ENCODE measurements around the gene CADPS2. TPM values are rescaled to one million over a fixed set of nuclear protein-coding genes. Genes with fewer than 3 reads are reported as not detected.

CADPS2 gene
- total RNA-seq, 1 donor from 2014 or later: 6.4 TPM

DNA sequence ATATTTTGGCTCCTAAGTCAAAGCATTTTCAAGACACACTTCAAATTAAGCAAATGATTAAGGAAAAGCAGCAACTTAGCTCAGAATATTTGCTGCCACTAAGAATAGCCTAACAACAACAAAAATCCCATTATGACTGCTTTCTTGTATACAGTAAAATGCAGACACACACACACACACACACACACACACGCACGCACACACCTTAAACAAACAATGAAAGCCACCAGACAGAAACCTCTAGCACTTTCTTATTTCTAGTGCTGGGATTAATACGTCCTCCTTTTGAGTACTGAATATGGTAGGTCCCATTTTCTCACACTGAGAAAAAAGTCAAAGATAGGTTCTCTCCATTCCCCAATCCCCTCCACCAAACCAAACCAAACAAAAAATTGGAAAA, 558.3 kb downstream of the CADPS2 start:
- peaks cover 2% of the 10 kb centered on the region for H3K27me3 Mint-ChIP-seq (ENCODE audit: low read depth, unreplicated experiment)

DNA sequence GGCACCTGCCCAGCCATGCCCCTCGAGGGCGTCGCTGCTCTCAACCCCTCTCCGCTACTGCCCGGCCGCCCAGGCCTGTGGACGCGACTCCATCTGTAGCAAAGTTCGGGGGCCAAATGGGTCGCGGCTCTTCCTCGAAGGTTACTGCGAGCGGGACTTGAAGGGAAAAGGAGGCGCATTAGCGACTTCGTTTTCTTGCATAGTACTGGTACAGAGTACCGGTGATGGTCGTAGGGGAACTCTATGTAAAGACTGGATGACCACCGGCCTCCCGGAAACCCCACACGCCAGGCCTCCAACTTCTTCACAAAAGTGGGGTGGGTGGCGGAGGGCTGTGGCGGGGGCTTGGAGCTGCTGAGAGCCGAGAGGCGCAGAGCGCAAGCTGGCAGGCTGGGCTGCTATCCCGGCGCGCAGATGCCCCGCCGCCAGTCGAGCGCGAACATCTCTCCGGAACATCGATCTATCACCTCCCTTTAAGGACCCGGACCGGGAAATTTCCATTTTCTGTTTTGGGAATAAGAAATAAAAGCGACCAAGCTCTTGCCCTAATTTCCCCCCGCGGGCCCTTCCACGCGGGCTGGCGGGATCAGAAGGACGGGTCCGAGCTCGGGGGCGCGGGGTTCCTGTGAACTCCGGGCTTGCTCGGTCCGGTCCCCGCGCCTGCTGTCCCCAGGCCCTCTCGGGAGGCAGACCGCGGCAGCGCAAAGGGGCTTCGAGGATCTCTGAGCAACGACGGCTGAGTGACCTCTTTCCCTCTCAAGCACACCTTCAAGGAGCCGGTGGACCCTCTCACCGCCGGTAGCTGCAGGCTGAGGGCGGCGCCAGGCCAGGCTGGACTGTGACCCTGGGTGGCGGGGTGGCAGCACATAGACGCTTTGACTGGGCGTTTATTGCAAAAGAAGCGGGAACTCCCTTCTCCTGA, 569.5 kb downstream of the CADPS2 start:
- FAIRE-seq: no peak
- Mint-ChIP-seq H3K4me3 (ENCODE audit: unreplicated experiment) (peak overlapping the region; percentile 28), H3K27ac (ENCODE audit: unreplicated experiment) (no peak overlapping the region), H3K27me3 (ENCODE audit: low read depth, unreplicated experiment) (peaks cover 73% of the 10 kb centered on the region), H3K9me3 (ENCODE audit: unreplicated experiment) (peaks cover 2% of the 10 kb centered on the region), H3K36me3 (ENCODE audit: low read depth, unreplicated experiment) (peaks cover 5% of the 10 kb centered on the region), H3K4me1 (ENCODE audit: low read depth, unreplicated experiment) (no peaks in the 10 kb centered on the region)
- H2AFZ ChIP-seq (ENCODE audit: low read depth, low read length): peak overlapping the region; percentile 16
- peaks cover 68% of the 10 kb centered on the region for H3K27me3 ChIP-seq (ENCODE audit: insufficient read depth, low read length)
- H3K27ac ChIP-seq (ENCODE audit: low read depth, low read length): no peak overlapping the region
- no peak for DNase-seq (ENCODE audit: low read depth)
- H3K9me3 ChIP-seq (ENCODE audit: insufficient read depth, low read depth, low read length): peaks cover 3% of the 10 kb centered on the region
- H3K79me2 ChIP-seq (ENCODE audit: insufficient read depth, low read length): no peaks in the 10 kb centered on the region
- peak overlapping the region; percentile 16 for H3K4me3 ChIP-seq (ENCODE audit: insufficient read depth, low read depth, low read length)
- TF ChIP-seq, protein P1, sequence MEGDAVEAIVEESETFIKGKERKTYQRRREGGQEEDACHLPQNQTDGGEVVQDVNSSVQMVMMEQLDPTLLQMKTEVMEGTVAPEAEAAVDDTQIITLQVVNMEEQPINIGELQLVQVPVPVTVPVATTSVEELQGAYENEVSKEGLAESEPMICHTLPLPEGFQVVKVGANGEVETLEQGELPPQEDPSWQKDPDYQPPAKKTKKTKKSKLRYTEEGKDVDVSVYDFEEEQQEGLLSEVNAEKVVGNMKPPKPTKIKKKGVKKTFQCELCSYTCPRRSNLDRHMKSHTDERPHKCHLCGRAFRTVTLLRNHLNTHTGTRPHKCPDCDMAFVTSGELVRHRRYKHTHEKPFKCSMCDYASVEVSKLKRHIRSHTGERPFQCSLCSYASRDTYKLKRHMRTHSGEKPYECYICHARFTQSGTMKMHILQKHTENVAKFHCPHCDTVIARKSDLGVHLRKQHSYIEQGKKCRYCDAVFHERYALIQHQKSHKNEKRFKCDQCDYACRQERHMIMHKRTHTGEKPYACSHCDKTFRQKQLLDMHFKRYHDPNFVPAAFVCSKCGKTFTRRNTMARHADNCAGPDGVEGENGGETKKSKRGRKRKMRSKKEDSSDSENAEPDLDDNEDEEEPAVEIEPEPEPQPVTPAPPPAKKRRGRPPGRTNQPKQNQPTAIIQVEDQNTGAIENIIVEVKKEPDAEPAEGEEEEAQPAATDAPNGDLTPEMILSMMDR (IDR thresholded peaks at IDR 0.05; ENCODE audit: insufficient read depth, low read depth, low read length): no peak
- TF ChIP-seq EZH2 (IDR thresholded peaks at IDR 0.05; ENCODE audit: insufficient read depth, low read length): peak; percentile 79
- no peaks in the 10 kb centered on the region for H3K36me3 ChIP-seq (ENCODE audit: insufficient read depth, low read length)
- no peaks in the 10 kb centered on the region for H3K4me1 ChIP-seq (ENCODE audit: insufficient read depth, low read length)
- no peaks in the 10 kb centered on the region for H4K20me1 ChIP-seq (ENCODE audit: insufficient read depth, low read length)
- H3K4me2 ChIP-seq (ENCODE audit: low read length): peak overlapping the region; percentile 59
- H3K9ac ChIP-seq (ENCODE audit: low read length): no peak overlapping the region

More for the DNA sequence above, 558.3 kb downstream of the CADPS2 start:
- TF ChIP-seq, protein P1 (IDR thresholded peaks at IDR 0.05; ENCODE audit: insufficient read depth, low read depth, low read length): no peak
- TF ChIP-seq EZH2 (IDR thresholded peaks at IDR 0.05; ENCODE audit: insufficient read depth, low read length): no peak
- FAIRE-seq: no peak
- no peak overlapping the region for H3K4me3 Mint-ChIP-seq (ENCODE audit: unreplicated experiment)
- Histone ChIP-seq H3K27me3 (ENCODE audit: insufficient read depth, low read length) (peaks cover 3% of the 10 kb centered on the region), H3K27ac (ENCODE audit: low read depth, low read length) (no peak overlapping the region), H3K79me2 (ENCODE audit: insufficient read depth, low read length) (no peaks in the 10 kb centered on the region), H3K4me3 (ENCODE audit: insufficient read depth, low read depth, low read length) (no peak overlapping the region), H3K4me2 (ENCODE audit: low read length) (no peak overlapping the region), H3K9me3 (ENCODE audit: insufficient read depth, low read depth, low read length) (no peaks in the 10 kb centered on the region), H4K20me1 (ENCODE audit: insufficient read depth, low read length) (no peaks in the 10 kb centered on the region), H3K4me1 (ENCODE audit: insufficient read depth, low read length) (no peaks in the 10 kb centered on the region), H2AFZ (ENCODE audit: low read depth, low read length) (no peak overlapping the region), H3K36me3 (ENCODE audit: insufficient read depth, low read length) (no peaks in the 10 kb centered on the region), H3K9ac (ENCODE audit: low read length) (no peak overlapping the region)
- no peaks in the 10 kb centered on the region for H3K36me3 Mint-ChIP-seq (ENCODE audit: low read depth, unreplicated experiment)
- no peak overlapping the region for H3K27ac Mint-ChIP-seq (ENCODE audit: unreplicated experiment)
- no peaks in the 10 kb centered on the region for H3K4me1 Mint-ChIP-seq (ENCODE audit: low read depth, unreplicated experiment)
- DNase-seq (ENCODE audit: low read depth): no peak
- H3K9me3 Mint-ChIP-seq (ENCODE audit: unreplicated experiment): no peaks in the 10 kb centered on the region
